ENCODE measurements around the gene LUC7L3.
A peak's percentile ranks its signal among the peaks of the same experiment; 100 is the strongest.

The LUC7L3 gene

DNA sequence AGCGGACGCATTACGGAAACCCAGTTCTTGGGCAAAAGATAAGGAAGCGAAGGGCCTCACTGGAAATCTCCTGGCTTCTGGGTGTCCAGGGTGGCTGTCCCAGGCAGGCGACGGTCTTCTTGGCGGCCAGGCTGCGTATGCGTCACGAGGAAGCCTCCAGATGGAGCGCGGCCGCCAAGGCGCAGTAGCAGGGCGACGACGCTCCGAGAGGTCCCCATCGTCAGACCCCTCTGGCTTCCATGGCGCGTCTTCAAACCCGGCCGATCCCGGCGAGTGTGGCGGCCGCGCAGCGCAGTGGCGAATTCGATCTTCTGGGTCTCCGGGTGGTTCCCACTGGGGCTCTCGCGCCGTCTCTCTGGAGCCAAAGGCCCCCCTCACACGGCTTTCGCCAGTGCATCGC, 61.8 kb downstream of the LUC7L3 start:
- no peak overlapping the region for H3K27ac ChIP-seq
- no peak for TF ChIP-seq ZFX (IDR thresholded peaks at IDR 0.05; ENCODE audit: borderline replicate concordance)
- TF ChIP-seq, protein P1, sequence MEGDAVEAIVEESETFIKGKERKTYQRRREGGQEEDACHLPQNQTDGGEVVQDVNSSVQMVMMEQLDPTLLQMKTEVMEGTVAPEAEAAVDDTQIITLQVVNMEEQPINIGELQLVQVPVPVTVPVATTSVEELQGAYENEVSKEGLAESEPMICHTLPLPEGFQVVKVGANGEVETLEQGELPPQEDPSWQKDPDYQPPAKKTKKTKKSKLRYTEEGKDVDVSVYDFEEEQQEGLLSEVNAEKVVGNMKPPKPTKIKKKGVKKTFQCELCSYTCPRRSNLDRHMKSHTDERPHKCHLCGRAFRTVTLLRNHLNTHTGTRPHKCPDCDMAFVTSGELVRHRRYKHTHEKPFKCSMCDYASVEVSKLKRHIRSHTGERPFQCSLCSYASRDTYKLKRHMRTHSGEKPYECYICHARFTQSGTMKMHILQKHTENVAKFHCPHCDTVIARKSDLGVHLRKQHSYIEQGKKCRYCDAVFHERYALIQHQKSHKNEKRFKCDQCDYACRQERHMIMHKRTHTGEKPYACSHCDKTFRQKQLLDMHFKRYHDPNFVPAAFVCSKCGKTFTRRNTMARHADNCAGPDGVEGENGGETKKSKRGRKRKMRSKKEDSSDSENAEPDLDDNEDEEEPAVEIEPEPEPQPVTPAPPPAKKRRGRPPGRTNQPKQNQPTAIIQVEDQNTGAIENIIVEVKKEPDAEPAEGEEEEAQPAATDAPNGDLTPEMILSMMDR (IDR thresholded peaks at IDR 0.05), result no peak

DNA sequence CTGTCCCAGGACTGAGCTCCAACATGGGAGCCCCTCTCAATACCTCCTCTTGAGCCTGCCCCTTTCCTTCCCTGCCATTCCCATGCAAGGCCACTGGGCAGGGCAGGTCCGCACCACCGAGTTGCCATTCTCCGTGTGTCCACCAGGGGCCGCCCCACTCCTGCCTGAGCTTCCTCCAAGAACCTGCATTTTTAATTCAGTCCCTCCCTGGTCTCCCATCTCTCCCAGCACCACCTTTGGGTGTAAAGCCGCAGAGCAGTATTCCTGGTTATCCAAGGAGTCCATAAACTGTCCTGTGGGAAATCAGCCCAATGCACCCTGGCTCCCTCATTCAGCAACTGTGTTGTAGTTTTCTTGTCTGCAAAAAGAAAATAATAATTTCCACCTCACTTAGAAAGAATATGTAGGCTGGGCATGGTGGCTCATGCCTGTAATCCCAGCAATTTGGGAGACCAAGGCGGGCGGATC, 63.8 kb downstream of the LUC7L3 start:
- TF ChIP-seq, protein P1 (IDR thresholded peaks at IDR 0.05), result peak; percentile 98
- TF ChIP-seq ZFX (IDR thresholded peaks at IDR 0.05; ENCODE audit: borderline replicate concordance), result no peak
- no peak overlapping the region for H3K27ac ChIP-seq

DNA sequence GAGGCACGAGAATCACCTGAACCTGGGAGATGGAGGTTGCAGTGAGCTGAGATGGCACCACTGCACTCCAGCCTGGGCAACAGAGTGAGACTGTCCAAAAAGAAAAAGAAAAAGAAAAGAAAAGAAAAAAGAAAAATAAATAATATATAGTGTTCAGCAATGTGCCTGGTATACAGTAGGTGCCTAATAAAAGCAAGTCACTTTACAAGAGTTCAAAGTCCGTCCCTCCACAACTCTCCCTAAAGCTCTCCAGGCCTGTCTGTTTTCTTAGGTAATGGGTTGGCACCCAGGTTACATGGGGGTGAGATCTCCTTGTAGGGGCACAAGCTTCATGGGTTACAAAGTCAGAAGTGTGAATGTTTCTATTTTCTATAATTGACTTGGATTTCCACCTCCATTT, 64.5 kb downstream of the LUC7L3 start:
- no peak overlapping the region for H3K27ac ChIP-seq
- TF ChIP-seq, protein P1 (IDR thresholded peaks at IDR 0.05), result no peak
- TF ChIP-seq ZFX (IDR thresholded peaks at IDR 0.05; ENCODE audit: borderline replicate concordance), result no peak

DNA sequence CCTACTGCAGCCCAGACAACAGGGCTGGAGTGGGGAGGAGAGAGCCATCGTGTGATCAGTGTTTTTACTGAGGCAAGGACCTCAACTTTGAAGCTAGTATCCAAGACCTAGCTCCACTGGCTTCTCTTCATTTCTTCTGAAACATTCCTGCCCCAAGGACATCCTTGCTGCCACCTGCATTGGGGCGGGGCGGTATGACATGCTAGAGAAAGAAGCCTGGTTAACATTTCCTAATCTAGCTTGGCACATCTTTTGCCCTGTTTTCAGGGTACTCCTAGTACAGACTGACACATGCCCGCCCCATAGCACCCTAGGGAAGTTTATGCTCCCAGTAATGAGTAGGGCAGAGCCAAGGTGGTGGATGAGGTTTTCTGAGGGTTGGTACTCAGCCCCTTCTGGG, 65.7 kb downstream of the LUC7L3 start:
- TF ChIP-seq, protein P1 (IDR thresholded peaks at IDR 0.05), result no peak
- TF ChIP-seq ZFX (IDR thresholded peaks at IDR 0.05; ENCODE audit: borderline replicate concordance), result no peak
- H3K27ac ChIP-seq, result no peak overlapping the region

DNA sequence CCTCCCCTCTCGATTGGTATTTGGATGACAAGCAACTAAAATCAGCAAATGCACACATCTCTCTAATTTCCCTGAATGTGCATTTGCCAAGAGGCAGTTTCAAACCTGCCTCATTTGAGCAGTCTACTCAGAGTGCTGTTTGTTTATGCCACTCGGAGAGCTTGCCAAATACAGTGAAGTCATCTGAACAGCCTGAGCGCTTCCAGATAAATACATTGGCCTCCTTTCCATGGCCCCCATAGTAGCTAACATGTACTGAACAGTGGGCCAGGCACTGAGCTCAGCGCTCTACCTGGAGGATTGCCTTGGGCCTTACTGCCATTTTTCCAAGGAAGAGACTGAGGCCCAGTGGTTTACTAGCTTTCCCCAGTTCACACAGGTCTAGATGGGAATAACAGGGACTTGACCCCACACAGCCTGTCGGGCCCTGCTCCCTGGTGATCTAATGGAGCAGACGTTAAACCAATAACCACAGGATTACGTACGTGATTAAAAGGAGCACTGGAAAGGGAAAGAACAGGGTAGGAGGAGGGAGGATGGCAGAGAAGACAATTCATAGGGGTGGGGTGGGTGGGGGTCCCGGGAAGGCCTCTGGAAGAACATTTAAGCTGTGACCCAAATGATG, 66.7 kb downstream of the LUC7L3 start:
- no peak overlapping the region for H3K27ac ChIP-seq
- TF ChIP-seq, protein P1 (IDR thresholded peaks at IDR 0.05), result no peak
- TF ChIP-seq ZFX (IDR thresholded peaks at IDR 0.05; ENCODE audit: borderline replicate concordance), result no peak

DNA sequence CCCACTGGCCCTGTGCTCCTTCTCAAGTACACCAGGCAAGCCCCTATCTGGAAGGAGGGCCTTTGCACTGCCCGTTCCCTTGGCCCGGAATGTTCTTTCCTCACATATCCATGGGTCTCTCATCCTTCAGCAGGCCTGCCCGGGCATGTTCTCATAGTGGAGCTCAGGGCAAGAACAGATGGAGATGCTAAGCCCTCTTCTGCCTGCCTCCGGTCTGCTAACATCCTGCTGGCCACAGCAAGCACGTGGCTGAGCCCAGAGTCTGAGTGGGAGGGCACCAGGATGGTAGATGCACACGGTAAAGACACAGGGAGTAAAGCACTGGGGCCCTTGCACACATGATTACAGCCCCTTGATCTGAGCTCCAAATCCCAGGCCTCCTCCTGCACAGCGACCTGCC, 67.7 kb downstream of the LUC7L3 start:
- TF ChIP-seq, protein P1 (IDR thresholded peaks at IDR 0.05), result no peak
- TF ChIP-seq ZFX (IDR thresholded peaks at IDR 0.05; ENCODE audit: borderline replicate concordance), result no peak
- no peak overlapping the region for H3K27ac ChIP-seq

DNA sequence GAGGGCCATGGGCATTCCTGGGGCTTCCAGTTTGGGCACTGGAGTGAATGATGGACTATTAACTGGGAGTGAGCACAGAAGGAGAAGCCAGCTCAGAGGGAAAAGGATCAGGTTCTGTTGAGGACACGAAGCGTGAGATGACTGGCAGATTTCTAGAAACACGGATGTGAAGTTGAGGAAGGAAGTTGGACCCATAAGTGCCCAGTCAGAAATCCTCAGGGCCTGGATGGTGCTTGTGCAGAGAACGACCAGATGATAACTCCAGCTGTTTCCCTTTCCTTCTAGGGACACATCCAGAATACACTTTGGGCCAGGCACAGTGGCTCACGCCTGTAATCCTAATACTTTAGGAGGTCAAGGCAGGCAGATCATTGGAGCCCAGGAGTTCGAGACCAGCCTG, 71.2 kb downstream of the LUC7L3 start:
- TF ChIP-seq ZFX (IDR thresholded peaks at IDR 0.05; ENCODE audit: borderline replicate concordance), result no peak
- TF ChIP-seq, protein P1 (IDR thresholded peaks at IDR 0.05), result no peak
- H3K27ac ChIP-seq, result no peak overlapping the region
